Esophagus squamous epithelium (tissue), 5 donors: ENCODE results near the gene WNT7B. TPM values are rescaled to one million over a fixed set of nuclear protein-coding genes. Genes with fewer than 3 reads are reported as not detected.

ENCODE experiments used
- DNase-seq: peaks from one replicate; lab custom pipeline; 2025; lab: John Stamatoyannopoulos, UW
- H3K27ac ChIP-seq, 4 donors: fragments of 200-600 bp; sonication (generic); one replicate each; pipeline ENCODE4 v1.5.1; 2016 to 2019; ENCODE audit warnings: mild to moderate bottlenecking in 1 of 4
- H3K27me3 ChIP-seq, 4 donors: fragments of 200-600 bp; sonication (generic); 1 replicate in 3 of 4; 2 replicates in 1 of 4; pipeline versions ENCODE4 v1.5.1 to v1.6.0; 2017 to 2021; ENCODE audit warnings: antibody characterized with exemption in 1 of 4
- H3K36me3 ChIP-seq, 3 donors: fragments of 200-600 bp; sonication (generic); one replicate each; pipeline ENCODE4 v1.5.1; 2016 to 2019
- H3K4me1 ChIP-seq, 3 donors: fragments of 200-600 bp; sonication (generic); one replicate each; pipeline ENCODE4 v1.5.1; 2017 to 2019
- H3K4me3 ChIP-seq, 4 donors: fragments of 200-600 bp; sonication (generic); 1 replicate in 3 of 4; 2 replicates in 1 of 4; pipeline ENCODE4 v1.5.1; 2016 to 2019; ENCODE audit warnings: mild to moderate bottlenecking in 2 of 4, moderate library complexity in 1 of 4
- H3K9me3 ChIP-seq, 3 donors: fragments of 200-600 bp; sonication (generic); one replicate each; pipeline ENCODE4 v1.5.1; 2016 to 2019
- POLR2A ChIP-seq, 4 donors: fragments of 450-650 bp; IDR thresholded peaks; one replicate each; pipeline ENCODE4 v1.6.1; 2017; ENCODE audit warnings: antibody characterized with exemption in 4 of 4, mild to moderate bottlenecking in 4 of 4, moderate library complexity in 3 of 4
- WGBS, 2 donors: methylation state at CpG; one replicate each; pipeline ENCODE4 v1.1.5; 2018; 5-methylcytosine and 5-hydroxymethylcytosine counted together
- intact Hi-C: fragments of 100-400 bp; cut with DNase I; formaldehyde crosslinking; loops from one replicate; pipeline ENCODE4 v1.15.0; 2022
- total RNA-seq, 4 donors: library from RNA; depleted of rRNA; stranded (reverse); fragments of >200 nt; gene quantifications; one replicate each; pipeline ENCODE4 v1.1.0, GENCODE V29; 2016
- TF ChIP-seq, protein P1 (sequence below), 6 experiments: fragments of 450-650 bp in 4 of 6; fragments of 200-600 bp in 2 of 6; sonication (generic) in 2 of 6; IDR thresholded peaks; one replicate each; pipeline ENCODE4 v1.5.1; 2016 to 2019; ENCODE audit warnings: antibody characterized with exemption in 6 of 6, mild to moderate bottlenecking in 4 of 6, moderate library complexity in 4 of 6
- donor health status: DM: yes; HTN: yes; CAD: no.

Gene WNT7B
- total RNA-seq, 4 donors from 2014 or later: 10.6 to 27.0 (median 16.1) TPM

DNA sequence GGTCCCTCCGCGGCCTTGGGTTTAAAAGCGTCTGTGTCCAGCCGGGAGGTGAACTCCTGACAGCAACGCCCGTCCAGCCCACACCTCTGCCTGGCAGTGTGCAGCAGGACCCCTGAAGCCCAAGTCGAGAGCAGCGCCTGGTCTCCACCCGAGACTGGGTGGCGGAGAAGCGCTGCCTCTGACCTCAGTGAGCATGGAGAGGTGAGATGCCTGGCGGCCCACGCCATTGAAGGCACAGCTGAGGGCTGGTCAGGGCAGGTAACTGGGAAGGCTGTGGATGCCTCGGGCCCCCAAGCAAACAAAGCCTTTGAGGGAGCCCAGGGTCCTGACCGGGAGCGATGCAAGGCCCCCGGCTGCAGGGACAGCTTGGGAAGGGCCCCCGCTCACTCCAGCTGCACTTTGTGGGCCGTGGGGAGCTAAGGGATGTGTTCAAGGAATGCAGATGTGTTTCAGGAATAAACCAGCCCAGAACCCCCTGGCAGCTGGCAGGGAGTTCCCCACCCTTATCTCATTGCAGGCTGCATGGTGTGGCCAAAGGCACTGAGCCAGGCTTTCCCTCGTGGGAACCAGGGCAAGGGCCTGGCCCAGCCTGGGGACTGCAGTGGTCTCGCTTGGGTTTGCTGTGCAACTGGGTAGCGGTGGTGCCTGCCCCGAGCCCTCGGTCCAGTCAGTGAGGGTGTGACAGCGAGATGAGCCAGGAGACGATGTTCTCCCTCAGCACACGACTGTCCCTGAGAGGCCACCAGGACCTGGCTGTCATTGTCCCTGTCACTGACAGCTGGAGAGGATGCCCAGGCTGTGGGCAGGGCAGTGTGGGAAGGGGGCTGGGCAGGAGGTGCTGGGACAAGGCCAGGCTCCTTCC, 92.5 kb downstream of the WNT7B start:
- TF ChIP-seq POLR2A (IDR thresholded peaks at IDR 0.05): no peak
- TF ChIP-seq, protein P1, sequence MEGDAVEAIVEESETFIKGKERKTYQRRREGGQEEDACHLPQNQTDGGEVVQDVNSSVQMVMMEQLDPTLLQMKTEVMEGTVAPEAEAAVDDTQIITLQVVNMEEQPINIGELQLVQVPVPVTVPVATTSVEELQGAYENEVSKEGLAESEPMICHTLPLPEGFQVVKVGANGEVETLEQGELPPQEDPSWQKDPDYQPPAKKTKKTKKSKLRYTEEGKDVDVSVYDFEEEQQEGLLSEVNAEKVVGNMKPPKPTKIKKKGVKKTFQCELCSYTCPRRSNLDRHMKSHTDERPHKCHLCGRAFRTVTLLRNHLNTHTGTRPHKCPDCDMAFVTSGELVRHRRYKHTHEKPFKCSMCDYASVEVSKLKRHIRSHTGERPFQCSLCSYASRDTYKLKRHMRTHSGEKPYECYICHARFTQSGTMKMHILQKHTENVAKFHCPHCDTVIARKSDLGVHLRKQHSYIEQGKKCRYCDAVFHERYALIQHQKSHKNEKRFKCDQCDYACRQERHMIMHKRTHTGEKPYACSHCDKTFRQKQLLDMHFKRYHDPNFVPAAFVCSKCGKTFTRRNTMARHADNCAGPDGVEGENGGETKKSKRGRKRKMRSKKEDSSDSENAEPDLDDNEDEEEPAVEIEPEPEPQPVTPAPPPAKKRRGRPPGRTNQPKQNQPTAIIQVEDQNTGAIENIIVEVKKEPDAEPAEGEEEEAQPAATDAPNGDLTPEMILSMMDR (IDR thresholded peaks at IDR 0.05): no peak
- Histone ChIP-seq H3K27me3 (peaks cover 0 to 90% (median 0%) of the 10 kb centered on the region in 4 donors), H3K9me3 (no peaks in the 10 kb centered on the region), H3K27ac (no peak overlapping the region), H3K36me3 (no peaks in the 10 kb centered on the region), H3K4me1 (peaks cover 17 to 60% (median 22%) of the 10 kb centered on the region in 3 donors), H3K4me3 (no peak overlapping the region)
- DNase-seq: no peak
- 88 to 92% methylated on average over 2 to 3 of the region's 27 CpGs for WGBS, 2 donors
- intact Hi-C loops: no loop called here

DNA sequence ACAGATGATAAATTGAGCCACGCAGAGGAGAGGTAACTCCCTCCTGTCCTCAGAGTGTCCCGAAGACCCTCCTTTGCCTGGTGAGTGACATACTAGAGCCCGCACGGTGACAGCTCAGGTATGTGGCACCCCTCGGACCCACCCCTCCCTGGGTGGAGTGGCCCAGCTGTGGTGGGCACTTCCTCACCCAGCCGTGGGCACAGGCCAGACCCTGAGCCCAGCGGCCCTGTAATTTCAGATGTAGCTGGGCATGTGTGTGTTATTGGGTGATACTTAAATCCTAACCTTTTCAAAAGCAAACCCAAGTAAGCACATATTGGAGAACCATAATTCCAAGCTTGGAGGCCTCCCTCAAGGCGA, 93.2 kb downstream of the WNT7B start:
- intact Hi-C loops: no loop called here
- H3K36me3 ChIP-seq: no peaks in the 10 kb centered on the region
- H3K9me3 ChIP-seq: no peaks in the 10 kb centered on the region
- H3K4me3 ChIP-seq: no peak overlapping the region
- DNase-seq: no peak
- H3K27me3 ChIP-seq: peaks cover 0 to 89% (median 0%) of the 10 kb centered on the region in 4 donors
- WGBS, 2 donors: 86 to 88% methylated on average over 4 to 7 of the region's 8 CpGs
- peaks cover 17 to 54% (median 22%) of the 10 kb centered on the region in 3 donors for H3K4me1 ChIP-seq
- TF ChIP-seq, protein P1 (IDR thresholded peaks at IDR 0.05): no peak
- no peak for TF ChIP-seq POLR2A (IDR thresholded peaks at IDR 0.05)
- H3K27ac ChIP-seq: no peak overlapping the region

DNA sequence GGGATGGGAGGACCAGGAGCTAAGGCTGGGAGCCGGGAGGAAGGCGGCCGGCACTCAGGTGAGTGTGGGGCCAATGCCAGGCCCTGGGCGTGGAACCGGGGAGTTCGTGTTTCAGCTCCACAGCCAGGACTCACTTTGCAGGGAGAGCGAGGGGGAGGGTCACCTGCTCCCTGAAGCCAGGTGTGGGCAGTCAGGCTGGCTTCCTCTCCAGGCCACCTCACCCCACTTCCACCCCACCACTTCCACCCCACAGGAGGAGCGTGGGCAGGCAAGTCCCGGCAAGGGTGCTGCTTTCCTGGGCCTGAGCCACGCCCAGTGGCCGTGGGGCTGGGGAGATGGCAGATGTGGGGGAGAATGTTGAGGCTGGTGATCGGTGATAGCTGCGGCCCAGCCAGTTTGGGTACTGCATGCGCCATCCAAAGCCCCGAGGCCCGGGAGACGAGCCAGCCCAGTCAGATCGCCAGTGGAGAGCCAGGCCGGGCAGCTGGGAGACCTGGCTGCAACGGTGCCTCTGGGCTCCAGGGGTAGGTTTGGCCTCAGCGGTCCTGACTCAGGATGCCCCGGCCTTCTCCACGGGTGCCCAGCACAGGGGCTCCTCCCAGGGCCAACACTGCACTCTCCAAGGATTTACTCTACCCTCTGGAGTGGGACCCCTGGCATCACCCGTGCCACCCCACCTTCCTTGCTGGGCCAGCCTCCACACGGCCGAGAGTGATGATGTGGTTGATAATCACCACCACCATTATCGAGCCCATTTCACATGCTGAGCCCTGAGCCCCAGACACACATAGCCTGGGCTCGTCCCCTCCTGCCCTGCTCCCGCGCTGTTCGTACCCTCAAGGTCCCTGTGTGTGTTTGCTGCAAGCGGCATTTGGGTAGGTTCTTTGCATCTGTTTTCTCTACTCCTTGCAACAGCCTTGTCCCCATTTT, 93.8 kb downstream of the WNT7B start:
- WGBS, 2 donors: 48 to 75% methylated on average over 17 to 21 of the region's 32 CpGs
- no peak for TF ChIP-seq POLR2A (IDR thresholded peaks at IDR 0.05)
- TF ChIP-seq, protein P1 (IDR thresholded peaks at IDR 0.05): no peak

DNA sequence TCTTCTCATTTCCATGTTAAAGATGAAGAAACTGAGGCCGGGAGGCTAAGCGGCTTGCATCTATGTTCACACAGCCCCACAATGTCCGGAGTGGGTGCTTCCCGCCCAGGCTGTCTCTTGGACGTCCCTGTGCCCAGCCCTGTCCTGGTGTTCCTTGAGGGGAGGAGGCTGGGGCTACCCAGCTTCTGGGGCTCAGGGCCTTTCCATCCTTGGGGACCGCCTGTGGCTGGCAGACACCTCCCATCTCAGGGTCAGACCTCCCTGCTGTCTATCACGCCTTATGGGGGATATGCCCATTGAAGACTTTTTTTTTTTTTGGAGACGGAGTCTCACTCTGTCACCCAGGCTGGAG, 95.5 kb downstream of the WNT7B start:
- H3K4me3 ChIP-seq: no peak overlapping the region
- H3K27me3 ChIP-seq: peaks cover 0 to 97% (median 0%) of the 10 kb centered on the region in 4 donors
- peaks cover 14 to 38% (median 17%) of the 10 kb centered on the region in 3 donors for H3K4me1 ChIP-seq
- intact Hi-C loops: no loop called here
- H3K36me3 ChIP-seq: no peaks in the 10 kb centered on the region
- DNase-seq: no peak
- no peak overlapping the region for H3K27ac ChIP-seq
- H3K9me3 ChIP-seq: no peaks in the 10 kb centered on the region
- TF ChIP-seq, protein P1 (IDR thresholded peaks at IDR 0.05): no peak
- no peak for TF ChIP-seq POLR2A (IDR thresholded peaks at IDR 0.05)
- 86 to 100% methylated on average over 1 to 5 of the region's 8 CpGs for WGBS, 2 donors

More for the DNA sequence above, 93.8 kb downstream of the WNT7B start:
- Histone ChIP-seq H3K4me1 (peaks cover 17 to 47% (median 19%) of the 10 kb centered on the region in 3 donors), H3K9me3 (no peaks in the 10 kb centered on the region), H3K36me3 (no peaks in the 10 kb centered on the region), H3K27me3 (peaks cover 0 to 89% (median 0%) of the 10 kb centered on the region in 4 donors), H3K27ac (no peak overlapping the region), H3K4me3 (no peak overlapping the region)
- intact Hi-C loops: no loop called here
- DNase-seq: no peak
